Fibroblast of pulmonary artery (primary cell): ENCODE measurements around the gene SLC2A13.
A peak's percentile ranks its signal among the peaks of the same experiment; 100 is the strongest.
"Not testable (repeated sequence)": the region's sequence is repeated elsewhere in the genome, so short reads cannot be mapped to it uniquely, and the experiment has no call there.

Source experiments
- DNase-seq: peaks from one replicate; pipeline ENCODE4 v3.0.0-alpha.2; 2010; ENCODE audit warnings: low read depth
- H3K4me3 ChIP-seq: replicated peaks from 2 replicates; pipeline ENCODE4 v1.5.1; 2011; ENCODE audit warnings: low read depth, mild to moderate bottlenecking, control low read depth, low read length, moderate library complexity
- TF ChIP-seq, protein P1 (sequence below): IDR thresholded peaks from 2 replicates; pipeline ENCODE4 v1.5.1; 2011; ENCODE audit warnings: mild to moderate bottlenecking, control low read depth, low read length, inconsistent platforms; ENCODE audit errors: missing control alignments

The SLC2A13 gene

GRCh38 chr12:39928181-39928899 lies 177.5 kb downstream of the SLC2A13 start:
- no peak for DNase-seq
- TF ChIP-seq, protein P1, sequence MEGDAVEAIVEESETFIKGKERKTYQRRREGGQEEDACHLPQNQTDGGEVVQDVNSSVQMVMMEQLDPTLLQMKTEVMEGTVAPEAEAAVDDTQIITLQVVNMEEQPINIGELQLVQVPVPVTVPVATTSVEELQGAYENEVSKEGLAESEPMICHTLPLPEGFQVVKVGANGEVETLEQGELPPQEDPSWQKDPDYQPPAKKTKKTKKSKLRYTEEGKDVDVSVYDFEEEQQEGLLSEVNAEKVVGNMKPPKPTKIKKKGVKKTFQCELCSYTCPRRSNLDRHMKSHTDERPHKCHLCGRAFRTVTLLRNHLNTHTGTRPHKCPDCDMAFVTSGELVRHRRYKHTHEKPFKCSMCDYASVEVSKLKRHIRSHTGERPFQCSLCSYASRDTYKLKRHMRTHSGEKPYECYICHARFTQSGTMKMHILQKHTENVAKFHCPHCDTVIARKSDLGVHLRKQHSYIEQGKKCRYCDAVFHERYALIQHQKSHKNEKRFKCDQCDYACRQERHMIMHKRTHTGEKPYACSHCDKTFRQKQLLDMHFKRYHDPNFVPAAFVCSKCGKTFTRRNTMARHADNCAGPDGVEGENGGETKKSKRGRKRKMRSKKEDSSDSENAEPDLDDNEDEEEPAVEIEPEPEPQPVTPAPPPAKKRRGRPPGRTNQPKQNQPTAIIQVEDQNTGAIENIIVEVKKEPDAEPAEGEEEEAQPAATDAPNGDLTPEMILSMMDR, result no peak
- H3K4me3 ChIP-seq, result no peak overlapping the region

DNA sequence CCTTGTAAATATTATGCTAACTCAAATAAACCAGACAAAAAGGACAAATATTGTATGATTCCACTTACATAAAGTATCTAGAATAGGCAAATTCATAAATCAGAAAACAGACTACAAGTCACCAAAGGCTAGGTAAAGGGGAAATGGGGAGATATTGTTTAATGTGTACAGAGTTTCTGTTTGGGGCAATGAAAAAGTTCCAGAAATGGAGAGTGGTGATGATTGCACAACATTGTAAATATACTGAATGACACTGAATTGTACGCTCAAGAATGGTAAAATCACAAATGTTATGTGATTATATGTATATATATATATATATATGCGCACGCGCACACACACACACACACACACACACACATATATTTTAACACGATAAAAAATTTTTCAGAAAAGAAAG lies 182.5 kb downstream of the SLC2A13 start:
- no peak overlapping the region for H3K4me3 ChIP-seq
- DNase-seq, result no peak

DNA sequence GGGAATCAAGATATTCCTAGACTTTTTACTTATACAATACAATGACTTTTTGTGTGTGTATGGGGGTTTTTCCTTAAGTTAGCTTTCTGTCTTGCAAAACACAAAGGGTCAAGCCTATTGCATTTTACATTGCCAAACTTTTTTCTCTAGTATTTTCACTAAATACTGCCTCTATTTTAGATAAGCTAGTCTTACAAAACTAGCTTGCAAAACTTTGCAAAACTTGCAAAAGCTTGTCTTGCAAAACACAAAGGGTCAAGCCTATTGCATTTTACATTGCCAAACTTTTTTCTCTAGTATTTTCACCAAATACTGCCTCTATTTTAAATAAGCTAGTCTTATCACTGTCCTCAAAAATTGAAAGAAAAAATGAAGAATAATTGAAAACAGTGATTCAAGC lies 183.3 kb downstream of the SLC2A13 start:
- peak; percentile 87 for DNase-seq
- not testable (repeated sequence) for H3K4me3 ChIP-seq

More for the DNA sequence above, 182.5 kb downstream of the SLC2A13 start:
- TF ChIP-seq, protein P1, result no peak

GRCh38 chr12:39920647-39921046 lies 185.2 kb downstream of the SLC2A13 start:
- TF ChIP-seq, protein P1, result no peak
- H3K4me3 ChIP-seq, result no peak overlapping the region
- no peak for DNase-seq

GRCh38 chr12:39920222-39920621 lies 185.7 kb downstream of the SLC2A13 start:
- H3K4me3 ChIP-seq, result no peak overlapping the region
- TF ChIP-seq, protein P1, result no peak
- DNase-seq, result no peak

DNA sequence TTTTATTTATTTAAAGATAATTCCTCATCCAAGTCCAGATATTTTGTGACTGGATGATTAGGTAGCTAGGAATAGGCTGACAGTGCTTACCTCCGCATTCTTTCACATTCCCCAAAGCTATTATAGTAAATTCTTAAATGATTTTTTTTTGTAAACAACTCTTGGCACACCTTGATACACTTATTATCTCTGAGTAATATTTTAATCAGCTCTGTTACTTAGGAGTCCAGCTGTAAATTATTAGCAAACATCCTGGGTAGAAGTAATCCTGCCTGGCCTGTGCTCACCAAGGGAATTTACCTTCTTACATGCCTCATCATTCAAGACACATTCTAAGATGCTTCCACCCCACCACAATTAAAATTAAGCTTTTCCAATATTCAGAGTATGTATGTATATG lies 186.1 kb downstream of the SLC2A13 start:
- H3K4me3 ChIP-seq, result no peak overlapping the region
- no peak for DNase-seq
- TF ChIP-seq, protein P1, result no peak

GRCh38 chr12:39915249-39915648 lies 190.6 kb downstream of the SLC2A13 start:
- TF ChIP-seq, protein P1, result no peak
- no peak for DNase-seq
- H3K4me3 ChIP-seq, result no peak overlapping the region
